MCF 10A (cell line): ENCODE data around the gene GRK3. TPM values are rescaled to one million over a fixed set of nuclear protein-coding genes. Genes with fewer than 3 reads are reported as not detected.

ENCODE experiments used
- BruUV-seq: library from RNA; stranded (reverse); fragments of 400-500 nt; replicated peaks from 2 replicates; lab custom pipeline; 2021; lab: Mats Ljungman, UMichigan
- CTCF ChIA-PET: fragments of 300-600 bp; sonication (Branson Sonifier 250); formaldehyde crosslinking; extraction: SDS; loops from one replicate; lab custom pipeline; 2021; ENCODE audit warnings: antibody characterized with exemption, inconsistent platforms; lab: Yijun Ruan, JAX
- POLR2A ChIA-PET: fragments of 300-600, 350-650 bp; sonication (Branson Sonifier 250); formaldehyde crosslinking; extraction: SDS; loops from one replicate; lab custom pipeline; 2020; ENCODE audit warnings: antibody characterized with exemption, inconsistent platforms; lab: Yijun Ruan, JAX
- DNase-seq: peaks from one replicate; pipeline ENCODE4 v3.0.0-alpha.2; 2018; ENCODE audit not compliant: unreplicated experiment
- H3K27ac Mint-ChIP-seq: one replicate; pipeline ENCODE4 v1.8.0; 2022; ENCODE audit warnings: mild to moderate bottlenecking, low read depth, mixed read lengths; ENCODE audit not compliant: unreplicated experiment
- H3K27me3 Mint-ChIP-seq: one replicate; pipeline ENCODE4 v1.8.0; 2022; ENCODE audit warnings: mixed read lengths; ENCODE audit not compliant: insufficient read depth, unreplicated experiment
- H3K36me3 Mint-ChIP-seq: one replicate; pipeline ENCODE4 v1.8.0; 2022; ENCODE audit warnings: mild to moderate bottlenecking, moderate library complexity, mixed read lengths; ENCODE audit not compliant: insufficient read depth, unreplicated experiment
- H3K4me1 Mint-ChIP-seq: one replicate; pipeline ENCODE4 v1.8.0; 2022; ENCODE audit warnings: mixed read lengths; ENCODE audit not compliant: insufficient read depth, unreplicated experiment
- H3K4me3 Mint-ChIP-seq: one replicate; pipeline ENCODE4 v1.8.0; 2022; ENCODE audit warnings: mild to moderate bottlenecking, moderate library complexity, mixed read lengths; ENCODE audit not compliant: unreplicated experiment
- H3K9me3 Mint-ChIP-seq: one replicate; pipeline ENCODE4 v1.8.0; 2022; ENCODE audit warnings: mixed read lengths; ENCODE audit not compliant: unreplicated experiment
- intact Hi-C: fragments of 100-400 bp; cut with micrococcal nuclease; formaldehyde crosslinking; loops from 2 replicates; pipeline ENCODE4 v1.14.1; 2022
- total RNA-seq: library from RNA; stranded (reverse); gene quantifications from 2 replicates; pipeline ENCODE4 v1.2.3, GENCODE V29; 2022
- TF ChIP-seq, protein P1 (sequence below): fragments of 200-600 bp; IDR thresholded peaks from one replicate; pipeline ENCODE4 v1.8.0; 2022; ENCODE audit warnings: antibody characterized with exemption, mild to moderate bottlenecking; ENCODE audit not compliant: unreplicated experiment

GRK3 gene
- total RNA-seq, 1 experiment from 2014 or later, result 7.9 TPM

DNA sequence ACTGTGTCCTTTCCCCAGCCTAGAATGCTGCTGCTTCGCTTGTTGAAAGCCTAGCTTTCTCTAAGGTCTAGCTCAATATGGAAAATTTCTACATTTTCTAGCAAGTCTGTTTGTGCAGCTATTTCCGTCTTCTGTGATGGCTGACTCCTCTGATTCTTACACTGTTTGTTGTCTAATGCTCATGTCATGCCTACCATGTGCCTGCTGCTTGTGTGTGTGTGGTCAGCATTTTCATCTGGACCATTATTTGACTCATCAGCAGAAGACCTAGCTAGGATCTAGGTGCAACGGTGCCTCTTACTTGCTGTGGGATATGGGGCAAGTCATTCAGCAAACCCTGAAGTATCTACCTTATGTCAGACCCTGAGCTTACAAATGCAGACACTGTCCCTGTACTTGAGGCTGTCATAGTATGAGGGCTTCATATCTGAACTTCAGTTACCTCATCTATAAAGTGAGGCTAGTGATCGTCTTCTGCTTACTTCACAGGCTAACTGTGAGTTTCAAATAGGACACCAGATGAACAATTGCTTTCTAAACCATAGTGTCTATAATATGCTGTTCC lies 91.0 kb downstream of the GRK3 start:
- intact Hi-C loops, result no loop called here
- Mint-ChIP-seq H3K36me3 (no peaks in the 10 kb centered on the region), H3K4me3 (no peak overlapping the region), H3K27me3 (no peaks in the 10 kb centered on the region), H3K4me1 (no peaks in the 10 kb centered on the region), H3K27ac (no peak overlapping the region), H3K9me3 (no peaks in the 10 kb centered on the region)
- no peak for DNase-seq
- BruUV-seq, result no TSS peak
- ChIA-PET POLR2A (interaction anchor here (3.2 kb wide), 1 partner anchor 12 kb away, joined by 10 read pairs; no protein-coding TSS in a partner anchor), CTCF (interaction anchor here (0.5 to 2.7 kb wide), 4 partner anchors 9 to 677 kb away, joined by 3 to 6 read pairs (median 4); no protein-coding TSS in a partner anchor)
- TF ChIP-seq, protein P1, sequence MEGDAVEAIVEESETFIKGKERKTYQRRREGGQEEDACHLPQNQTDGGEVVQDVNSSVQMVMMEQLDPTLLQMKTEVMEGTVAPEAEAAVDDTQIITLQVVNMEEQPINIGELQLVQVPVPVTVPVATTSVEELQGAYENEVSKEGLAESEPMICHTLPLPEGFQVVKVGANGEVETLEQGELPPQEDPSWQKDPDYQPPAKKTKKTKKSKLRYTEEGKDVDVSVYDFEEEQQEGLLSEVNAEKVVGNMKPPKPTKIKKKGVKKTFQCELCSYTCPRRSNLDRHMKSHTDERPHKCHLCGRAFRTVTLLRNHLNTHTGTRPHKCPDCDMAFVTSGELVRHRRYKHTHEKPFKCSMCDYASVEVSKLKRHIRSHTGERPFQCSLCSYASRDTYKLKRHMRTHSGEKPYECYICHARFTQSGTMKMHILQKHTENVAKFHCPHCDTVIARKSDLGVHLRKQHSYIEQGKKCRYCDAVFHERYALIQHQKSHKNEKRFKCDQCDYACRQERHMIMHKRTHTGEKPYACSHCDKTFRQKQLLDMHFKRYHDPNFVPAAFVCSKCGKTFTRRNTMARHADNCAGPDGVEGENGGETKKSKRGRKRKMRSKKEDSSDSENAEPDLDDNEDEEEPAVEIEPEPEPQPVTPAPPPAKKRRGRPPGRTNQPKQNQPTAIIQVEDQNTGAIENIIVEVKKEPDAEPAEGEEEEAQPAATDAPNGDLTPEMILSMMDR, result no peak

DNA sequence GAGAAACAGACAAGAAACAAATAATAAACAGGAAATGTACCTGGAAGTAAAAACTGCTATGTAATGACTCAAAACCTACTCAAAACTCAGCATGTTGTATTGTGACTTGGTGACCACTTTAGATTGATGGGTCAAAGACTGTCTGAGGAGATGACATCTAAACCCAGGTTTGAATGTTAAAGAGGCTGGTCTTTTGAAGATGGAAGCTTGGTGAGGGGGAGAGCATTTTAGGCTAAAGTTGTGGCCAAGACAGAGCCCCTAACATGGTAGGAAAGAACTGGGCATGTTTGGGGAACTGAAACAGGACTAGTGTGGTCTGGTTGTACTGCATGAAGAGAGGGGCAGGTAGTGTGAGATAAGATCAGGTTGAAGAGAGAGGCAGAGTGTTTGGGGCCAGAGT lies 92.2 kb downstream of the GRK3 start:
- POLR2A ChIA-PET, result interaction anchor here (3.2 kb wide), 1 partner anchor 11 kb away, joined by 10 read pairs; no protein-coding TSS in a partner anchor
- no peaks in the 10 kb centered on the region for H3K9me3 Mint-ChIP-seq
- TF ChIP-seq, protein P1, result no peak
- no peak overlapping the region for H3K4me3 Mint-ChIP-seq
- DNase-seq, result no peak
- CTCF ChIA-PET, result interaction anchor here (2.7 kb wide), 1 partner anchor 10 kb away, joined by 6 read pairs; no protein-coding TSS in a partner anchor
- no peaks in the 10 kb centered on the region for H3K36me3 Mint-ChIP-seq
- H3K4me1 Mint-ChIP-seq, result no peaks in the 10 kb centered on the region
- H3K27ac Mint-ChIP-seq, result no peak overlapping the region
- intact Hi-C loops, result no loop called here
- BruUV-seq, result no TSS peak
- no peaks in the 10 kb centered on the region for H3K27me3 Mint-ChIP-seq

DNA sequence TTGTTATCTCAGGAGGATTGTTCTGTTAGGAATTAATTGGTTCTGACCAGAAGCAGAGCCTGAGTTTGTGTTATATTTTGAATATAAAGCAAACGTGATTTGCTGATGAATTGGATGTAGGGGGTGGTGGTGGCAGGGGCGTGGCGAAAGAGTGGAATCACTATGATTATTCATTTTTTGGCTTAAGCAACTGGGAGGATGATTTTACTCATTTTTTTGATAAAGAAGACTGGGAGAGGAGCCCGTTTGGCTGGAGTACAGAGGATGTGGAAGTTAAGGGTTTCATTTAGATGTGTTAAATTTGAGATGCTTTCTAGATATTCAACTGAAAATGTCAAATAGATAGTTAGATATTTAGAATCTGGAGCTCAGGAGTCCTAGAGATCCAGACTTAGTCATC lies 94.2 kb downstream of the GRK3 start:
- H3K27me3 Mint-ChIP-seq, result no peaks in the 10 kb centered on the region
- H3K4me3 Mint-ChIP-seq, result no peak overlapping the region
- H3K36me3 Mint-ChIP-seq, result no peaks in the 10 kb centered on the region
- no peak for DNase-seq
- intact Hi-C loops, result no loop called here
- TF ChIP-seq, protein P1, result no peak
- CTCF ChIA-PET, result no interaction called here
- no TSS peak for BruUV-seq
- H3K9me3 Mint-ChIP-seq, result no peaks in the 10 kb centered on the region
- POLR2A ChIA-PET, result interaction anchor here (0.5 kb wide), 1 partner anchor 46 kb away, joined by 3 read pairs; no protein-coding TSS in a partner anchor
- H3K27ac Mint-ChIP-seq, result no peak overlapping the region
- no peaks in the 10 kb centered on the region for H3K4me1 Mint-ChIP-seq

DNA sequence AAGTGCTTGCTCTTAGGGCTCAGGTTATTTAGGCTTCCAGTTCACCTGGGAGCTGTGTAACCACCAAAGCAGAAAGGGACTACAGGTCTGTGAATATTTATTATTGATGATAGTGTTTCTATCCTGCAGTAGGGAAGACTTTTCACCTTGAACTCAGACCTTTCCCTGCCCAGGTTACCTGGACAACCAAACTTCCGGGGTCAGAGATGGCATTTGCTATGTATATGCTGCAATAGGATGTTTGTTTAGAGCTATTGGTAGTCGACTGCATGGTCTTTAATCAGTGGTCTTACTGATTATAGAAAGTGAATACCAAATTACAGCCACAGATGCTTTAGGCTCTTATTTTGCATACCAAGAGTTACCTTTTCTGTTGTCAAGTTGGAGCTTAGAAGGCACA lies 94.9 kb downstream of the GRK3 start:
- CTCF ChIA-PET, result no interaction called here
- Mint-ChIP-seq H3K27me3 (no peaks in the 10 kb centered on the region), H3K27ac (no peak overlapping the region), H3K36me3 (no peaks in the 10 kb centered on the region), H3K4me1 (no peaks in the 10 kb centered on the region), H3K4me3 (no peak overlapping the region), H3K9me3 (no peaks in the 10 kb centered on the region)
- TF ChIP-seq, protein P1, result no peak
- no TSS peak for BruUV-seq
- POLR2A ChIA-PET, result no interaction called here
- intact Hi-C loops, result no loop called here
- DNase-seq, result no peak
